Thyroid gland (tissue), 4 donors: ENCODE results near the gene DRG2. TPM values are rescaled to one million over a fixed set of nuclear protein-coding genes. Genes with fewer than 3 reads are reported as not detected.
A peak's percentile ranks its signal among the peaks of the same experiment; 100 is the strongest.

Experiments used
- DNase-seq, 2 donors: peaks; one replicate each; pipeline ENCODE4 v3.0.0-alpha.2; 2019
- H3K27ac ChIP-seq, 3 donors: fragments of 200-600 bp; sonication (generic); 1 replicate in 2 of 3; 2 replicates in 1 of 3; pipeline ENCODE4 v1.5.1; 2016 to 2019; ENCODE audit warnings: mild to moderate bottlenecking in 1 of 3, moderate library complexity in 1 of 3
- H3K27me3 ChIP-seq: fragments of 200-600 bp; sonication (generic); one replicate; pipeline ENCODE4 v1.5.1; 2019
- H3K36me3 ChIP-seq, 2 donors: fragments of 200-600 bp; sonication (generic); one replicate each; pipeline ENCODE4 v1.5.1; 2016 to 2019
- H3K4me1 ChIP-seq, 2 donors: fragments of 200-600 bp; sonication (generic); one replicate each; pipeline ENCODE4 v1.5.1; 2017 to 2019
- H3K4me3 ChIP-seq, 3 donors: fragments of 200-600 bp; sonication (generic); replicated peaks in 1 of 3; 1 replicate in 2 of 3; 2 replicates in 1 of 3; pipeline ENCODE4 v1.5.1; 2016; ENCODE audit warnings: mild to moderate bottlenecking in 1 of 3
- H3K9me3 ChIP-seq: fragments of 200-600 bp; sonication (generic); one replicate; pipeline ENCODE4 v1.5.1; 2017
- POLR2A ChIP-seq, 2 donors: fragments of 450-650 bp; IDR thresholded peaks; one replicate each; pipeline ENCODE4 v1.6.1; 2017; ENCODE audit warnings: antibody characterized with exemption in 2 of 2, mild to moderate bottlenecking in 2 of 2, moderate library complexity in 1 of 2
- WGBS, 2 donors: methylation state at CpG; one replicate each; pipeline ENCODE4 v1.1.5; 2017; 5-methylcytosine and 5-hydroxymethylcytosine counted together
- intact Hi-C: fragments of 100-400 bp; cut with DNase I; formaldehyde crosslinking; loops from one replicate; pipeline ENCODE4 v1.15.1; 2023
- total RNA-seq, 4 donors: library from RNA; depleted of rRNA; stranded (reverse); fragments of >200 nt; gene quantifications; one replicate each; pipeline ENCODE4 v1.2.3, GENCODE V29; 2016
- TF ChIP-seq, protein P1 (sequence below), 6 experiments: fragments of 200-600 bp in 3 of 6; fragments of 450-650 bp in 3 of 6; sonication (generic) in 3 of 6; IDR thresholded peaks; one replicate each; pipeline ENCODE4 v1.5.1; 2016 to 2019; ENCODE audit warnings: antibody characterized with exemption in 6 of 6, mild to moderate bottlenecking in 2 of 6, inconsistent platforms in 1 of 6, moderate library complexity in 1 of 6

The DRG2 gene
- total RNA-seq, 4 donors from 2014 or later: 35.3 to 88.8 (median 59.2) TPM

GRCh38 chr17:18065546-18065945 lies 22.2 kb upstream of the DRG2 start:
- TF ChIP-seq POLR2A (IDR thresholded peaks at IDR 0.05): no peak
- TF ChIP-seq, protein P1, sequence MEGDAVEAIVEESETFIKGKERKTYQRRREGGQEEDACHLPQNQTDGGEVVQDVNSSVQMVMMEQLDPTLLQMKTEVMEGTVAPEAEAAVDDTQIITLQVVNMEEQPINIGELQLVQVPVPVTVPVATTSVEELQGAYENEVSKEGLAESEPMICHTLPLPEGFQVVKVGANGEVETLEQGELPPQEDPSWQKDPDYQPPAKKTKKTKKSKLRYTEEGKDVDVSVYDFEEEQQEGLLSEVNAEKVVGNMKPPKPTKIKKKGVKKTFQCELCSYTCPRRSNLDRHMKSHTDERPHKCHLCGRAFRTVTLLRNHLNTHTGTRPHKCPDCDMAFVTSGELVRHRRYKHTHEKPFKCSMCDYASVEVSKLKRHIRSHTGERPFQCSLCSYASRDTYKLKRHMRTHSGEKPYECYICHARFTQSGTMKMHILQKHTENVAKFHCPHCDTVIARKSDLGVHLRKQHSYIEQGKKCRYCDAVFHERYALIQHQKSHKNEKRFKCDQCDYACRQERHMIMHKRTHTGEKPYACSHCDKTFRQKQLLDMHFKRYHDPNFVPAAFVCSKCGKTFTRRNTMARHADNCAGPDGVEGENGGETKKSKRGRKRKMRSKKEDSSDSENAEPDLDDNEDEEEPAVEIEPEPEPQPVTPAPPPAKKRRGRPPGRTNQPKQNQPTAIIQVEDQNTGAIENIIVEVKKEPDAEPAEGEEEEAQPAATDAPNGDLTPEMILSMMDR (IDR thresholded peaks at IDR 0.05): no peak
- no peaks in the 10 kb centered on the region for H3K27me3 ChIP-seq
- peaks cover 26 to 30% of the 10 kb centered on the region in 2 donors for H3K36me3 ChIP-seq
- WGBS, 2 donors: 91 to 97% methylated on average over 8 to 11 of the region's 11 CpGs
- intact Hi-C loops: no loop called here
- no peak overlapping the region for H3K4me3 ChIP-seq
- no peak for DNase-seq
- no peaks in the 10 kb centered on the region for H3K9me3 ChIP-seq
- no peaks in the 10 kb centered on the region for H3K4me1 ChIP-seq
- no peak overlapping the region for H3K27ac ChIP-seq

DNA sequence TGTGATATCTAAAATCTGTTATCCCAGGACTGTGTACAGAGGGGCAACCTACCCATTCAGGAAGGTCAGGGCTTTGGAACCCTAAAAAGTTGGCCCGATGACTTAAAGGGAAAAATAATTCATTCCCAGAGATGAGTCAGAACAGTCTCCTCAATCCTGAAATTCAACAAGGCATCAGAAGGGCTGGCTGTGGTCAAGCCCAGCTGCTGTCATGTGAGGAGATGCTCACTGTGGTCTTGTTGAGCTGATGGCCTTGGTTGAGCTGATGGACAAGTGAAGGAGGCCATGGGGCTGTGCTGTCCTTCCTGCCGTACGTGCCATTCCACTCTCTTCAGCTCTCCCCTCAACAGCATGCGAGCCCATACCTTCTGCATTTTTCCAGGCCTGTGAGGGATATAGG lies 20.9 kb upstream of the DRG2 start:
- Histone ChIP-seq H3K4me1 (peaks cover 0 to 6% of the 10 kb centered on the region in 2 donors), H3K27ac (no peak overlapping the region), H3K36me3 (peaks cover 17 to 25% of the 10 kb centered on the region in 2 donors), H3K4me3 (no peak overlapping the region), H3K27me3 (no peaks in the 10 kb centered on the region), H3K9me3 (no peaks in the 10 kb centered on the region)
- intact Hi-C loops: no loop called here
- TF ChIP-seq POLR2A (IDR thresholded peaks at IDR 0.05): no peak
- TF ChIP-seq, protein P1 (IDR thresholded peaks at IDR 0.05): no peak
- WGBS, 2 donors: 95 to 100% methylated on average over 4 of the region's 4 CpGs
- no peak for DNase-seq

DNA sequence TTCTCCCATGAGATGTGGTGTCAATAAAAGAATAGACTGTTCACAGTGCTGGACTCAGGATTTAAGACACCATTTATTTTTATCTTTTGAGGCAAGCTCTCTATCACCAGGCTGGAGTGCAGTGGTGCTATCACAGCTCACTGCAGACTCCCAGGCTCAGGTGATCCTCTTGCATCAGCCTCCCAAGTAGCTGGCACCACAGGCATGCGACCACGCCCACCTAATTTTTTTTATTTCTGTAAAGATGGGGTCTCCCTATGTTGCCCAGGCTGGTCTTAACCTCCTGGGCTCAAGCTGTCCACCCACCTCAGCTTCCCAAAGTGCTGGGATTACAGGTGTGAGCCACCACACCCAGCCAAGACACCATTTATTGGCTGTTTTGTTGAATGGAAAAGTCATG lies 18.6 kb upstream of the DRG2 start:
- TF ChIP-seq POLR2A (IDR thresholded peaks at IDR 0.05): no peak
- TF ChIP-seq, protein P1 (IDR thresholded peaks at IDR 0.05): no peak
- H3K4me1 ChIP-seq: peaks cover 0 to 6% of the 10 kb centered on the region in 2 donors
- H3K4me3 ChIP-seq: no peak overlapping the region
- no peak overlapping the region for H3K27ac ChIP-seq
- H3K36me3 ChIP-seq: peaks cover 10 to 11% of the 10 kb centered on the region in 2 donors
- no peaks in the 10 kb centered on the region for H3K27me3 ChIP-seq
- no peaks in the 10 kb centered on the region for H3K9me3 ChIP-seq
- intact Hi-C loops: no loop called here
- no peak for DNase-seq
- WGBS, 2 donors: 95 to 100% methylated on average over 2 of the region's 2 CpGs

- Histone ChIP-seq H3K4me3 (no peak overlapping the region), H3K27me3 (no peaks in the 10 kb centered on the region), H3K4me1 (peaks cover 0 to 6% of the 10 kb centered on the region in 2 donors), H3K36me3 (peaks cover 0 to 2% of the 10 kb centered on the region in 2 donors), H3K27ac (no peak overlapping the region), H3K9me3 (no peaks in the 10 kb centered on the region)
- DNase-seq: peak; percentile 43 to 44
- intact Hi-C loops: no loop called here
- TF ChIP-seq, protein P1 (IDR thresholded peaks at IDR 0.05): no peak
- TF ChIP-seq POLR2A (IDR thresholded peaks at IDR 0.05): no peak
- WGBS, 2 donors: 7 to 9% methylated on average over 8 of the region's 8 CpGs
Measured at GRCh38 chr17:18070861-18071340, 16.8 kb upstream of the DRG2 start.

- Histone ChIP-seq H3K4me1 (peaks cover 0 to 6% of the 10 kb centered on the region in 2 donors), H3K27ac (no peak overlapping the region), H3K36me3 (no peaks in the 10 kb centered on the region), H3K4me3 (no peak overlapping the region), H3K9me3 (no peaks in the 10 kb centered on the region), H3K27me3 (no peaks in the 10 kb centered on the region)
- TF ChIP-seq POLR2A (IDR thresholded peaks at IDR 0.05): no peak
- TF ChIP-seq, protein P1 (IDR thresholded peaks at IDR 0.05): no peak
- intact Hi-C loops: no loop called here
- no peak for DNase-seq
Measured at GRCh38 chr17:18071751-18072150, 16.0 kb upstream of the DRG2 start.
